NCI-H748 (cell line): ENCODE data around the gene TRIM66.

Experiments used
- DNase-seq: peaks from one replicate; lab custom pipeline; 2025; ENCODE audit not compliant: unreplicated experiment; lab: John Stamatoyannopoulos, UW

TRIM66 gene

GRCh38 chr11:8682303-8683114, at the start of gene TRIM66, which contains the start of gene RPL27A:
TRIM66 (minus strand) TSS chr11:8682665; CDS start chr11:8672274, 10,391 bp downstream.
RPL27A (plus strand) TSS chr11:8682792; CDS start chr11:8682814, 22 bp downstream.
- DNase-seq = peak; percentile 97

- DNase-seq = no peak
Observed at GRCh38 chr11:8731647-8732323, 49.3 kb upstream of the TRIM66 start.

GRCh38 chr11:8730697-8731020, 48.2 kb upstream of the TRIM66 start:
- DNase-seq = no peak

- no peak for DNase-seq
Observed at GRCh38 chr11:8729837-8730696, 47.6 kb upstream of the TRIM66 start.

GRCh38 chr11:8729067-8729466, 46.6 kb upstream of the TRIM66 start:
- no peak for DNase-seq

GRCh38 chr11:8728563-8728962, 46.1 kb upstream of the TRIM66 start:
- no peak for DNase-seq

GRCh38 chr11:8726395-8726794, 43.9 kb upstream of the TRIM66 start:
- no peak for DNase-seq

GRCh38 chr11:8724682-8725081, 42.2 kb upstream of the TRIM66 start:
- no peak for DNase-seq

GRCh38 chr11:8723711-8724110, 41.2 kb upstream of the TRIM66 start:
- no peak for DNase-seq

GRCh38 chr11:8722809-8723208, 40.3 kb upstream of the TRIM66 start:
- DNase-seq = no peak

- no peak for DNase-seq
Observed at GRCh38 chr11:8721609-8722500, 39.4 kb upstream of the TRIM66 start.

- DNase-seq = peak; percentile 78
Observed at GRCh38 chr11:8720868-8721608, 38.6 kb upstream of the TRIM66 start.

GRCh38 chr11:8720352-8720751, 37.9 kb upstream of the TRIM66 start:
- DNase-seq = no peak

- no peak for DNase-seq
Observed at GRCh38 chr11:8719721-8720120, 37.3 kb upstream of the TRIM66 start.

GRCh38 chr11:8719211-8719649, 36.8 kb upstream of the TRIM66 start:
- DNase-seq = no peak

- DNase-seq = no peak
Observed at GRCh38 chr11:8717876-8718753, 35.6 kb upstream of the TRIM66 start.

- no peak for DNase-seq
Observed at GRCh38 chr11:8717544-8717875, 35.0 kb upstream of the TRIM66 start.

GRCh38 chr11:8715501-8715900, 33.0 kb upstream of the TRIM66 start:
- DNase-seq = no peak
